ENCODE results near the gene PDHX.

GRCh38 chr11:35040221-35040942, 124.0 kb downstream of the PDHX start:
- TF ChIP-seq CTCF (conservative IDR thresholded peaks at IDR 0.05; ENCODE audit: low read depth, low read length) = no peak
- TF ChIP-seq EZH2 (IDR thresholded peaks at IDR 0.05; ENCODE audit: borderline replicate concordance, low read depth, low read length, poor library complexity, severe bottlenecking) = no peak
